Left ventricle myocardium inferior (tissue), 1 donor: Measurements from ENCODE around the gene LMO1. TPM values are rescaled to one million over a fixed set of nuclear protein-coding genes. Genes with fewer than 3 reads are reported as not detected.

Source experiments
- DNase-seq: peaks from one replicate; pipeline ENCODE4 v3.0.0-alpha.2; 2020
- H3K27ac ChIP-seq: fragments of 200-600 bp; replicated peaks from 2 replicates; pipeline ENCODE4 v1.8.0; 2021
- H3K27me3 ChIP-seq: fragments of 200-600 bp; 2 replicates; pipeline ENCODE4 v1.8.0; 2021; ENCODE audit warnings: low read depth
- H3K36me3 ChIP-seq: fragments of 200-600 bp; 2 replicates; pipeline ENCODE4 v1.8.0; 2021
- H3K4me1 ChIP-seq: fragments of 200-600 bp; 2 replicates; pipeline ENCODE4 v1.8.0; 2021
- H3K4me3 ChIP-seq: fragments of 200-600 bp; 2 replicates; pipeline ENCODE4 v1.8.0; 2021; ENCODE audit warnings: mild to moderate bottlenecking, moderate library complexity
- H3K9me3 ChIP-seq: fragments of 200-600 bp; replicated peaks from 2 replicates; pipeline ENCODE4 v1.8.0; 2021
- intact Hi-C: fragments of 100-400 bp; cut with micrococcal nuclease; formaldehyde crosslinking; loops from one replicate; pipeline ENCODE4 v1.11.0; 2022
- total RNA-seq: library from RNA; stranded (reverse); fragmentation: NEBNext Ultra II Directional; extraction: Animal tissue kit (Norgen Biotek cat#: 25700); gene quantifications from one replicate; pipeline ENCODE4 v1.2.1, GENCODE V29; 2021
- TF ChIP-seq, protein P1 (sequence below): fragments of 200-600 bp; IDR thresholded peaks from 2 replicates; pipeline ENCODE4 v1.8.0; 2021; ENCODE audit warnings: antibody characterized with exemption, mild to moderate bottlenecking, borderline replicate concordance
- donor health status: DM: no; HTN: yes; CAD: no; lungs with severe emphysema.

Gene LMO1
- total RNA-seq, 1 donor from 2014 or later, result 2.3 TPM

DNA sequence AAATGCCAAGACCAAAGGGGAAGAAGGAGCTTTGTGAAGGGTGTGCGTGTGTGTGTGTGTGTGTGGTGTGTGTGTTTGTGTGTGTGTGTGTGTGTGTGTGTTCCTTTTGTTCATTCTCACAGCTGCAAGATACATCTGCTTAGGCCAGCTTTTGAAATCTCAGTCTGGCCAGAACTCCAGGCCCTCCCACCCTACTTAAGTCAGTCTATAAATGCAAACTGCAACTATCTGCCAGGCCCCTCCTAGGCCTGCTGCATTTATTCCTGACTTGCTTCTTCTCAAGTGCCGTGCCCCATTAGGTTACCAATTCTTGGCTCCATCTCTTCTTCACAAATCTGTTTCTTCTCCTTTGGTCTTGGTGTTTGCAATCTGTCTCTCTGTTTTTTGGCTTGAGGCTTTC is 73.2 kb downstream of the LMO1 start:
- H3K4me1 ChIP-seq, result no peaks in the 10 kb centered on the region
- no peak overlapping the region for H3K27ac ChIP-seq
- no peak for DNase-seq
- intact Hi-C loops, result no loop called here
- H3K36me3 ChIP-seq, result no peaks in the 10 kb centered on the region
- no peaks in the 10 kb centered on the region for H3K9me3 ChIP-seq
- H3K27me3 ChIP-seq, result peaks cover 40% of the 10 kb centered on the region
- no peak overlapping the region for H3K4me3 ChIP-seq
- TF ChIP-seq, protein P1, sequence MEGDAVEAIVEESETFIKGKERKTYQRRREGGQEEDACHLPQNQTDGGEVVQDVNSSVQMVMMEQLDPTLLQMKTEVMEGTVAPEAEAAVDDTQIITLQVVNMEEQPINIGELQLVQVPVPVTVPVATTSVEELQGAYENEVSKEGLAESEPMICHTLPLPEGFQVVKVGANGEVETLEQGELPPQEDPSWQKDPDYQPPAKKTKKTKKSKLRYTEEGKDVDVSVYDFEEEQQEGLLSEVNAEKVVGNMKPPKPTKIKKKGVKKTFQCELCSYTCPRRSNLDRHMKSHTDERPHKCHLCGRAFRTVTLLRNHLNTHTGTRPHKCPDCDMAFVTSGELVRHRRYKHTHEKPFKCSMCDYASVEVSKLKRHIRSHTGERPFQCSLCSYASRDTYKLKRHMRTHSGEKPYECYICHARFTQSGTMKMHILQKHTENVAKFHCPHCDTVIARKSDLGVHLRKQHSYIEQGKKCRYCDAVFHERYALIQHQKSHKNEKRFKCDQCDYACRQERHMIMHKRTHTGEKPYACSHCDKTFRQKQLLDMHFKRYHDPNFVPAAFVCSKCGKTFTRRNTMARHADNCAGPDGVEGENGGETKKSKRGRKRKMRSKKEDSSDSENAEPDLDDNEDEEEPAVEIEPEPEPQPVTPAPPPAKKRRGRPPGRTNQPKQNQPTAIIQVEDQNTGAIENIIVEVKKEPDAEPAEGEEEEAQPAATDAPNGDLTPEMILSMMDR, result no peak

DNA sequence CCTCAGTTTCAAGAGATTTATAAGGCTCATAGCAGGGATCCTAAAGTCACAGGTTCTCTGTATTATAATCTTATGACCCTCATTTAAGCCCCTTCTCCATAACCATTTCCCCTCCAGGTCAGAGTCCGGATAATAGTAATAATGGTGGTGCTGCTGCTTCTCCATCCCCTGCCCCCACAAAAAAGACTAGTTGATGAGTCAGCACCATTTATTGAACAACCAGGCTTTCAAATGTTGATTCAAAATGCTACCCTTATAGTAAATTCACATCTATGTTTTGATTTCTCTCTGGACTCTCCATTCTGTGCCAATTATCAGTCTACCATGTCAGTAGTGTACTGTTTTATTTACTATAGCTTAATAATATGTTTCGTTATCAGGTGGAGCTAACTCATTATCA is 77.2 kb downstream of the LMO1 start:
- no peak for DNase-seq
- intact Hi-C loops, result no loop called here
- TF ChIP-seq, protein P1, result no peak
- H3K4me1 ChIP-seq, result no peaks in the 10 kb centered on the region
- H3K4me3 ChIP-seq, result no peak overlapping the region
- H3K27me3 ChIP-seq, result peaks cover 9% of the 10 kb centered on the region
- H3K27ac ChIP-seq, result no peak overlapping the region
- no peaks in the 10 kb centered on the region for H3K9me3 ChIP-seq
- H3K36me3 ChIP-seq, result no peaks in the 10 kb centered on the region

DNA sequence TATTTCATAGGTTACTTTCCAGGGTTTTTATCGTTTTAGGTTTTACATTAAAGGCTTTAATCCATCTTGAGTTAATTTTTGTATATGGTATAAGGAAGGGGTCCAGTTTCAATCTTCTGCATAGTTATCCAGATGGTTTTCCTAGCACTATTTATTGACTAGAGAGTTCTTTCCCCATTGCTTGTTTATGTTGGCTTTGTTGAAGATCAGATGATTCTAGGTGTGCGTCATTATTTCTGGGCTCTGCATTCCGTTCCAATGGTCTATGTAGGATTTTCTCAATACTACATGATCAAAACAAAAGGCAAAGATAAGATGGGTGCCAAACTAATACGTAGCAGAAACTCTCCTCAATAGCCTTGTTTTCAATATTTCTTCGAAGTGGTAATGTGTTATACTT is 80.6 kb downstream of the LMO1 start:
- TF ChIP-seq, protein P1, result no peak
- intact Hi-C loops, result no loop called here
- Histone ChIP-seq H3K4me1 (no peaks in the 10 kb centered on the region), H3K27me3 (peaks cover 16% of the 10 kb centered on the region), H3K4me3 (no peak overlapping the region), H3K9me3 (no peaks in the 10 kb centered on the region), H3K27ac (no peak overlapping the region), H3K36me3 (no peaks in the 10 kb centered on the region)
- DNase-seq, result no peak

DNA sequence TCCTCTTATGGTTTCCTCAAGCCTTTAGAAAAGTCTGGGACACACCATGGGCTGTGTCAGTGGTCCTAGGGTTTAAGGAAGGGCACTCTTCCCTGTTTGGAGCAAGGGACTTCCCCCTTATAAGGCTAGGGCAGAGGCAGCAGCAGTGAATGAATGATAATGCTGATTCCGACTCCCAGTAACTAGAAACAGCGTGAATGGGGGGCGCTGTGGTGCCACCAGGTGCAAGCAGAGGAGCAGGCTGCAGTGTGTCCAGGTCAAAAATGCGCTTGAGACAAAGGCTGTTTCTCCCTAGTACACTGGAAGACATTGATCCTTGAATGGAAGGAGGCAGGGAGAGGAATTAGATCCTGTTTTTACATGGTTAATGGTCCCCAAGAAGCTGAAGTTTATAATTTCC is 83.2 kb downstream of the LMO1 start:
- intact Hi-C loops, result no loop called here
- Histone ChIP-seq H3K36me3 (no peaks in the 10 kb centered on the region), H3K27me3 (peaks cover 23% of the 10 kb centered on the region), H3K4me1 (no peaks in the 10 kb centered on the region), H3K4me3 (no peak overlapping the region), H3K9me3 (no peaks in the 10 kb centered on the region), H3K27ac (no peak overlapping the region)
- TF ChIP-seq, protein P1, result no peak
- no peak for DNase-seq

DNA sequence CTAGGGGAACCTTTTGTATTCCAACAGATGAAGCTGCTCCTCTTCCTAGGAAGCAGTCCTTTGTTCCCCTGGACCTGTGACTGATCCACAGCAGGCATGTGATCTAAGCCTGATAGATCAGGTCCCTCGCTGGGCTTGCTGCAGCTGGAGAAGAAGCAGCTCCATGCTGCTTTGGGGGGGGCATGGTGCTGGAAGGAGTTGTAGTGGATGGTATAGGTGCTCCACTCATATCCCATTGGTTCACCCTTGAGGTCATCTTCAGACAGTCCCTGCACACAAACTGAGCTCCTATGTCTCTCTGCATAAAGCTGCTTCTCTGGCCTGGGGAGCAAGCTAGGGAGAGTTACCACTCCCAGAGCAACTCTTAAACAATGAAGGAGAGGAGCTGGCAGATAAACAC is 85.4 kb downstream of the LMO1 start:
- H3K4me1 ChIP-seq, result no peaks in the 10 kb centered on the region
- H3K27me3 ChIP-seq, result peaks cover 31% of the 10 kb centered on the region
- H3K4me3 ChIP-seq, result no peak overlapping the region
- no peaks in the 10 kb centered on the region for H3K36me3 ChIP-seq
- no peak for DNase-seq
- intact Hi-C loops, result no loop called here
- no peaks in the 10 kb centered on the region for H3K9me3 ChIP-seq
- no peak overlapping the region for H3K27ac ChIP-seq
- TF ChIP-seq, protein P1, result no peak

DNA sequence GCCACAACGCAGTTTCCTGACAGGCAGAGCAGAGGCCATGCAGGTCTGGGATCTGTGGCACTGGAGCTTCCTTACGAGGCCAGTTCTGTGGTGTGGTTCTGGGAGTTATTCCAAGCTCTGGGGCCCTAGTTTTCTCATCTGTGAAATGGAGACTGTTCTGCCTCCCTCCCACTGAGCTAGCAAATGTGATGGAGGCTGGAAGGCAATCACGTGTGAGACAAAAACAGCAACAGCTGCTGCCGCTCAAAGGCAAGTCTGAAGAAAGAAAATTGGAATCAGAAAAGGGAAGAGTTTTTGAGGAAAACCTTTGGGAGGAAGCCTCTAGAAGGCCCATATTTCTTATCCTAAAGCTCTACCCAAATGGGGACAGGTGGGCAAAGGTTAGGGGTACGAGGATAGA is 86.5 kb downstream of the LMO1 start:
- H3K4me1 ChIP-seq, result no peaks in the 10 kb centered on the region
- no peak for DNase-seq
- no peaks in the 10 kb centered on the region for H3K9me3 ChIP-seq
- H3K27ac ChIP-seq, result no peak overlapping the region
- H3K36me3 ChIP-seq, result no peaks in the 10 kb centered on the region
- peaks cover 39% of the 10 kb centered on the region for H3K27me3 ChIP-seq
- TF ChIP-seq, protein P1, result no peak
- no peak overlapping the region for H3K4me3 ChIP-seq
- intact Hi-C loops, result no loop called here
